Measurements from ENCODE around the gene GNE. TPM values are rescaled to one million over a fixed set of nuclear protein-coding genes. Genes with fewer than 3 reads are reported as not detected.
"Not testable (repeated sequence)": the region's sequence is repeated elsewhere in the genome, so short reads cannot be mapped to it uniquely, and the experiment has no call there.

GNE gene
- total and polyA plus RNA-seq, 4 experiments from 2014 or later: 2.7 to 18.1 (median 11.5) TPM

GRCh38 chr9:36284226-36284625 lies 26.0 kb upstream of the GNE start:
- Mint-ChIP-seq H3K4me3 (no peak overlapping the region), H3K27me3 (no peaks in the 10 kb centered on the region), H3K36me3 (peaks cover 0 to 2% of the 10 kb centered on the region in 2 donors), H3K9me3 (no peaks in the 10 kb centered on the region), H3K27ac (no peak overlapping the region), H3K4me1 (no peaks in the 10 kb centered on the region)
- no peak overlapping the region for H3K4me3 ChIP-seq (ENCODE audit: low read length in 2 of 2)
- DNase-seq: no peak
- no peaks in the 10 kb centered on the region for H3K27me3 ChIP-seq (ENCODE audit: insufficient read depth, low read length)
- H3K27ac ChIP-seq (ENCODE audit: low read depth, low read length): no peak overlapping the region
- H3K36me3 ChIP-seq (ENCODE audit: insufficient read depth, low read length): no peaks in the 10 kb centered on the region
- CTCF ChIA-PET (ENCODE audit: partially characterized antibody): interaction anchor here (0.6 to 0.7 kb wide), 2 partner anchors 10 to 30 kb away, joined by 3 read pairs; no protein-coding TSS in a partner anchor
- intact Hi-C loops (cut with micrococcal nuclease): no loop called here
- POLR2A ChIA-PET (ENCODE audit: partially characterized antibody): no interaction called here
- H3K4me1 ChIP-seq (ENCODE audit: insufficient read depth, low read length): no peaks in the 10 kb centered on the region
- no peaks in the 10 kb centered on the region for H3K9me3 ChIP-seq (ENCODE audit: control insufficient read depth in 1 of 2, low read length in 2 of 2)

GRCh38 chr9:36282275-36282674 lies 24.0 kb upstream of the GNE start:
- no peaks in the 10 kb centered on the region for H3K4me1 Mint-ChIP-seq
- intact Hi-C loops (cut with micrococcal nuclease): no loop called here
- DNase-seq: no peak
- ChIA-PET POLR2A (ENCODE audit: partially characterized antibody) (no interaction called here), CTCF (ENCODE audit: partially characterized antibody) (no interaction called here)
- no peak overlapping the region for H3K4me3 Mint-ChIP-seq
- Histone ChIP-seq H3K27ac (ENCODE audit: low read depth, low read length) (no peak overlapping the region), H3K9me3 (ENCODE audit: control insufficient read depth in 1 of 2, low read length in 2 of 2) (no peaks in the 10 kb centered on the region), H3K27me3 (ENCODE audit: insufficient read depth, low read length) (no peaks in the 10 kb centered on the region), H3K36me3 (ENCODE audit: insufficient read depth, low read length) (no peaks in the 10 kb centered on the region), H3K4me3 (ENCODE audit: low read length in 2 of 2) (no peak overlapping the region), H3K4me1 (ENCODE audit: insufficient read depth, low read length) (no peaks in the 10 kb centered on the region)
- no peaks in the 10 kb centered on the region for H3K9me3 Mint-ChIP-seq
- no peak overlapping the region for H3K27ac Mint-ChIP-seq
- H3K27me3 Mint-ChIP-seq: no peaks in the 10 kb centered on the region
- no peaks in the 10 kb centered on the region for H3K36me3 Mint-ChIP-seq

- Histone ChIP-seq H3K9me3 (ENCODE audit: control insufficient read depth in 1 of 2, low read length in 2 of 2) (no peaks in the 10 kb centered on the region), H3K4me1 (ENCODE audit: insufficient read depth, low read length) (no peaks in the 10 kb centered on the region), H3K27ac (ENCODE audit: low read depth, low read length) (no peak overlapping the region), H3K4me3 (ENCODE audit: low read length in 2 of 2) (no peak overlapping the region), H3K27me3 (ENCODE audit: insufficient read depth, low read length) (no peaks in the 10 kb centered on the region), H3K36me3 (ENCODE audit: insufficient read depth, low read length) (no peaks in the 10 kb centered on the region)
- H3K4me3 Mint-ChIP-seq: no peak overlapping the region
- POLR2A ChIA-PET (ENCODE audit: partially characterized antibody): no interaction called here
- H3K27me3 Mint-ChIP-seq: no peaks in the 10 kb centered on the region
- CTCF ChIA-PET (ENCODE audit: partially characterized antibody): interaction anchor here (1.0 to 1.1 kb wide), 2 partner anchors 16 to 53 kb away, joined by 3 read pairs; no protein-coding TSS in a partner anchor
- no peaks in the 10 kb centered on the region for H3K9me3 Mint-ChIP-seq
- H3K4me1 Mint-ChIP-seq: no peaks in the 10 kb centered on the region
- no peaks in the 10 kb centered on the region for H3K36me3 Mint-ChIP-seq
- no peak for DNase-seq
- intact Hi-C loops (cut with micrococcal nuclease): no loop called here
- H3K27ac Mint-ChIP-seq: no peak overlapping the region
These were observed 22.7 kb upstream of the GNE start for GRCh38 chr9:36280989-36281388.

GRCh38 chr9:36278243-36278642 lies 20.0 kb upstream of the GNE start:
- ChIA-PET CTCF (ENCODE audit: partially characterized antibody) (interaction anchor here (1.0 kb wide), 1 partner anchor 30 kb away, joined by 4 read pairs; no protein-coding TSS in a partner anchor), POLR2A (ENCODE audit: partially characterized antibody) (no interaction called here)
- Histone ChIP-seq H3K4me3 (ENCODE audit: low read length in 2 of 2) (no peak overlapping the region), H3K4me1 (ENCODE audit: insufficient read depth, low read length) (no peaks in the 10 kb centered on the region), H3K27ac (ENCODE audit: low read depth, low read length) (no peak overlapping the region), H3K36me3 (ENCODE audit: insufficient read depth, low read length) (no peaks in the 10 kb centered on the region), H3K9me3 (ENCODE audit: control insufficient read depth in 1 of 2, low read length in 2 of 2) (no peaks in the 10 kb centered on the region), H3K27me3 (ENCODE audit: insufficient read depth, low read length) (no peaks in the 10 kb centered on the region)
- Mint-ChIP-seq H3K27me3 (no peaks in the 10 kb centered on the region), H3K4me1 (no peaks in the 10 kb centered on the region), H3K36me3 (no peaks in the 10 kb centered on the region), H3K4me3 (no peak overlapping the region), H3K27ac (no peak overlapping the region), H3K9me3 (no peaks in the 10 kb centered on the region)
- intact Hi-C loops (cut with micrococcal nuclease): no loop called here
- DNase-seq: no peak

- CTCF ChIA-PET (ENCODE audit: partially characterized antibody): no interaction called here
- Mint-ChIP-seq H3K4me3 (no peak overlapping the region), H3K9me3 (no peaks in the 10 kb centered on the region), H3K36me3 (no peaks in the 10 kb centered on the region), H3K27ac (no peak overlapping the region), H3K27me3 (no peaks in the 10 kb centered on the region), H3K4me1 (no peaks in the 10 kb centered on the region)
- no peak overlapping the region for H3K27ac ChIP-seq (ENCODE audit: low read depth, low read length)
- no peaks in the 10 kb centered on the region for H3K27me3 ChIP-seq (ENCODE audit: insufficient read depth, low read length)
- H3K4me1 ChIP-seq (ENCODE audit: insufficient read depth, low read length): no peaks in the 10 kb centered on the region
- no peaks in the 10 kb centered on the region for H3K9me3 ChIP-seq (ENCODE audit: control insufficient read depth in 1 of 2, low read length in 2 of 2)
- intact Hi-C loops (cut with micrococcal nuclease): no loop called here
- no peak for DNase-seq
- no peaks in the 10 kb centered on the region for H3K36me3 ChIP-seq (ENCODE audit: insufficient read depth, low read length)
- no peak overlapping the region for H3K4me3 ChIP-seq (ENCODE audit: low read length in 2 of 2)
- POLR2A ChIA-PET (ENCODE audit: partially characterized antibody): no interaction called here
These were observed 18.5 kb upstream of the GNE start for GRCh38 chr9:36276781-36277181.

GRCh38 chr9:36276254-36276653 lies 18.0 kb upstream of the GNE start:
- POLR2A ChIA-PET (ENCODE audit: partially characterized antibody): no interaction called here
- intact Hi-C loops (cut with micrococcal nuclease): no loop called here

GRCh38 chr9:36275060-36275459 lies 16.8 kb upstream of the GNE start:
- Histone ChIP-seq H3K27me3 (ENCODE audit: insufficient read depth, low read length) (no peaks in the 10 kb centered on the region), H3K9me3 (ENCODE audit: control insufficient read depth in 1 of 2, low read length in 2 of 2) (no peaks in the 10 kb centered on the region)

More at GRCh38 chr9:36276254-36276653, 18.0 kb upstream of the GNE start:
- H3K4me3 ChIP-seq (ENCODE audit: low read length in 2 of 2): no peak overlapping the region
- no peaks in the 10 kb centered on the region for H3K9me3 ChIP-seq (ENCODE audit: control insufficient read depth in 1 of 2, low read length in 2 of 2)
- Mint-ChIP-seq H3K4me3 (no peak overlapping the region), H3K27ac (no peak overlapping the region), H3K4me1 (no peaks in the 10 kb centered on the region), H3K36me3 (no peaks in the 10 kb centered on the region), H3K9me3 (no peaks in the 10 kb centered on the region), H3K27me3 (no peaks in the 10 kb centered on the region)
- CTCF ChIA-PET (ENCODE audit: partially characterized antibody): no interaction called here
- H3K27me3 ChIP-seq (ENCODE audit: insufficient read depth, low read length): no peaks in the 10 kb centered on the region
- H3K36me3 ChIP-seq (ENCODE audit: insufficient read depth, low read length): no peaks in the 10 kb centered on the region
- H3K27ac ChIP-seq (ENCODE audit: low read depth, low read length): no peak overlapping the region
- no peak for DNase-seq
- H3K4me1 ChIP-seq (ENCODE audit: insufficient read depth, low read length): no peaks in the 10 kb centered on the region

GRCh38 chr9:36273354-36273753 lies 15.1 kb upstream of the GNE start:
- not testable (repeated sequence) for DNase-seq

More at GRCh38 chr9:36275060-36275459, 16.8 kb upstream of the GNE start:
- Mint-ChIP-seq H3K27ac (no peak overlapping the region), H3K36me3 (no peaks in the 10 kb centered on the region), H3K27me3 (no peaks in the 10 kb centered on the region), H3K4me1 (no peaks in the 10 kb centered on the region), H3K4me3 (no peak overlapping the region), H3K9me3 (no peaks in the 10 kb centered on the region)
- H3K36me3 ChIP-seq (ENCODE audit: insufficient read depth, low read length): no peaks in the 10 kb centered on the region
- no peak overlapping the region for H3K4me3 ChIP-seq (ENCODE audit: low read length in 2 of 2)
- no peak overlapping the region for H3K27ac ChIP-seq (ENCODE audit: low read depth, low read length)
- no peak for DNase-seq
- intact Hi-C loops (cut with micrococcal nuclease): no loop called here
- ChIA-PET POLR2A (ENCODE audit: partially characterized antibody) (no interaction called here), CTCF (ENCODE audit: partially characterized antibody) (no interaction called here)
- no peaks in the 10 kb centered on the region for H3K4me1 ChIP-seq (ENCODE audit: insufficient read depth, low read length)

More at GRCh38 chr9:36273354-36273753, 15.1 kb upstream of the GNE start:
- H3K4me3 ChIP-seq (ENCODE audit: low read length in 2 of 2); intact Hi-C loops (cut with micrococcal nuclease); H3K27ac ChIP-seq (ENCODE audit: low read depth, low read length); POLR2A ChIA-PET (ENCODE audit: partially characterized antibody); H3K36me3 Mint-ChIP-seq; H3K4me1 Mint-ChIP-seq; H3K4me3 Mint-ChIP-seq; H3K4me1 ChIP-seq (ENCODE audit: insufficient read depth, low read length); H3K27me3 Mint-ChIP-seq; H3K9me3 Mint-ChIP-seq; H3K27ac Mint-ChIP-seq; H3K27me3 ChIP-seq (ENCODE audit: insufficient read depth, low read length); H3K36me3 ChIP-seq (ENCODE audit: insufficient read depth, low read length); H3K9me3 ChIP-seq (ENCODE audit: control insufficient read depth in 1 of 2, low read length in 2 of 2): not testable (repeated sequence)
- CTCF ChIA-PET (ENCODE audit: partially characterized antibody): interaction anchor here (1.0 kb wide), 1 partner anchor 25 kb away, joined by 4 read pairs; no protein-coding TSS in a partner anchor
